Fibroblast of pulmonary artery (primary cell): ENCODE data around the gene PUS7.

Experiments
- DNase-seq: peaks from one replicate; pipeline ENCODE4 v3.0.0-alpha.2; 2010; ENCODE audit warnings: low read depth
- H3K4me3 ChIP-seq: replicated peaks from 2 replicates; pipeline ENCODE4 v1.5.1; 2011; ENCODE audit warnings: low read depth, mild to moderate bottlenecking, control low read depth, low read length, moderate library complexity
- TF ChIP-seq, protein P1 (sequence below): IDR thresholded peaks from 2 replicates; pipeline ENCODE4 v1.5.1; 2011; ENCODE audit warnings: mild to moderate bottlenecking, control low read depth, low read length, inconsistent platforms; ENCODE audit errors: missing control alignments

PUS7 gene

DNA sequence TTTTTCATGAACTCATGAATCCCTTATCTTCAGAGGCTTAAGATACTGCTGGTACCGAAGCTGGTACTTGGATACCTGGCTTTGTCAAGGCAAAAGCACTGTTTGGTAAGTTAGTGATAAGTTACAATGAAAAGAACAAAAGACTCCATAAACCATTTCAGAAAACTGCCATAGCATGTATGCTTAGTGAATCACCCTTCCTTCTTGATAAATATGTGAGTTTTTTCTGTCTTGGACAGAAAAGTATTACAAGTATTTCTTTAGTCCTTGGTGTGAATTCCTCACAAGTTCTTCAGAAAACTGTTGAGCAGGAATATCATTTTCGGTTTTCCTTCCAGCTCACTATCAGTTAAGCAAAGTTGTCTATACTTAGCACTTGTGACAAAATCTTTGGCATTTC is 25.6 kb downstream of the PUS7 start:
- TF ChIP-seq, protein P1, sequence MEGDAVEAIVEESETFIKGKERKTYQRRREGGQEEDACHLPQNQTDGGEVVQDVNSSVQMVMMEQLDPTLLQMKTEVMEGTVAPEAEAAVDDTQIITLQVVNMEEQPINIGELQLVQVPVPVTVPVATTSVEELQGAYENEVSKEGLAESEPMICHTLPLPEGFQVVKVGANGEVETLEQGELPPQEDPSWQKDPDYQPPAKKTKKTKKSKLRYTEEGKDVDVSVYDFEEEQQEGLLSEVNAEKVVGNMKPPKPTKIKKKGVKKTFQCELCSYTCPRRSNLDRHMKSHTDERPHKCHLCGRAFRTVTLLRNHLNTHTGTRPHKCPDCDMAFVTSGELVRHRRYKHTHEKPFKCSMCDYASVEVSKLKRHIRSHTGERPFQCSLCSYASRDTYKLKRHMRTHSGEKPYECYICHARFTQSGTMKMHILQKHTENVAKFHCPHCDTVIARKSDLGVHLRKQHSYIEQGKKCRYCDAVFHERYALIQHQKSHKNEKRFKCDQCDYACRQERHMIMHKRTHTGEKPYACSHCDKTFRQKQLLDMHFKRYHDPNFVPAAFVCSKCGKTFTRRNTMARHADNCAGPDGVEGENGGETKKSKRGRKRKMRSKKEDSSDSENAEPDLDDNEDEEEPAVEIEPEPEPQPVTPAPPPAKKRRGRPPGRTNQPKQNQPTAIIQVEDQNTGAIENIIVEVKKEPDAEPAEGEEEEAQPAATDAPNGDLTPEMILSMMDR, result no peak
- no peak overlapping the region for H3K4me3 ChIP-seq
- peak; percentile 67 for DNase-seq

DNA sequence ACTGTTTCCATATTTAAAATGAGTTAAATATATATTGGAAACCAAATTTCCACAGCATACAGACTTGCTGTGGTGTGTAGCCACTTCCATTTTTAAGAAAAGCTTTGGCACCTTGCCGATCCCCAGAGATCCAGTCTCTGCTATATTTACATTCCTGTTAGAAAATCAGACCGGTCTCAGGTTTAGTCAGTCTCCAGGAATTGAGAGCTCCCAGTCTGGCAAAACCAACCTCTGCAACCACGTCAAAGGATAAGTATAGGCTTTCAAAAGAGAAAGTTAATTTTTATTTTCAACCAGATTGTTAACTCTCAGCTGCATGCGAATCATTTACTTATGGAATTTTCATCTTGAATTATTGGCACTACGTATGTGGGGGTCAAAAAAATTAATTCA is 28.2 kb downstream of the PUS7 start:
- TF ChIP-seq, protein P1, result no peak
- H3K4me3 ChIP-seq, result no peak overlapping the region
- DNase-seq, result peak; percentile 30

DNA sequence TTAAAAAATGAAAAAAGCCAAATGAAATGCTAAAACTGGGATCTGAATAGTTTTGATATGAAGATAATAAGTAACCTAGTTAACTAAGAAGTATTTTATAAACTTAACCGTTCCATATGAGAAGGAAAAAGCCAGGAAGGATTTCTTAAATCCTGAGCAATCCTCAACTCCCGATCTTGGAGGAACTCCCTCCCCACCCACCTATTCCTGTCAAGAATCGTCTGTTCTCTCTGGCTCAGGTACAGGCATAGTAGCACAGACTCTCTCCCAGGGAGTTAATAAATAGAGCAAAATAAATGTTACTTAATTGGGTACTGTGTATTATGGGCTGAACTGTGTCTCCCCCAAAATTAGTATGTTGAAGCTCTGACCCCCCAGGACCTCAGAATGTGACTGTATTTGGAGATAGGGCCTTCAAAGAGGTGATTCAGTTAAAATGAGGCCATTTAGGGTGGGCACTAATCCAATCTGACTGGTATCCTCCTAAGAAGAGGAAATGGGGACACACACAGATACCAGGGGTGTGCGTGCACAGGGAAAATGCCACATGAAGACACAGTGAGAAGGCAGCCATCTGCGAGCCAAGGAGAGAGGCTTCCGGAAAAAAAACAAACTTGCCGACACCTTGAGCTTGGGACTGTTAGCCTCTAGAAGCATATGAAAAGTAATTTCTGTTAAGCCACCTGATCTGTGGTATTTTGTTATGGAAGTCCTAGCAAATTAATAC is 28.7 kb downstream of the PUS7 start:
- no peak overlapping the region for H3K4me3 ChIP-seq
- TF ChIP-seq, protein P1, result no peak
- no peak for DNase-seq

DNA sequence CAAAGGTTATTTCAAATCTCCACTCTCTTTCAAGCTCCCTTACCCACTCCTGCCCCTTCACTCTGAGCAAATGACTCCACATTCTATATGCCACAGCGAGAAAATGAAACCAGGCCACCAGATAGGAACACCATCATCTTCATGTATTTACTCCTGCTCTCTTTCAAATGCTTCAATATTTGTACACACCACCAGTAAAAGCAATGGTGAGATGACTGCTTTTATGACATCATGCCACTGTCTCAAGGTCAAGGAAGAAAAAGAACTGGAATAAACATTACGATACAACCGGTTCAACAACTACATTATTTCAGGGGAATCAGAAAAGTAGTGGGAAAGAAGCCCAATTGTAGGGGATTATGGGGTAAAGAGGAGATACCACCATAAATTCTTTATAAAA is 32.7 kb downstream of the PUS7 start:
- TF ChIP-seq, protein P1, result no peak
- no peak for DNase-seq
- no peak overlapping the region for H3K4me3 ChIP-seq

DNA sequence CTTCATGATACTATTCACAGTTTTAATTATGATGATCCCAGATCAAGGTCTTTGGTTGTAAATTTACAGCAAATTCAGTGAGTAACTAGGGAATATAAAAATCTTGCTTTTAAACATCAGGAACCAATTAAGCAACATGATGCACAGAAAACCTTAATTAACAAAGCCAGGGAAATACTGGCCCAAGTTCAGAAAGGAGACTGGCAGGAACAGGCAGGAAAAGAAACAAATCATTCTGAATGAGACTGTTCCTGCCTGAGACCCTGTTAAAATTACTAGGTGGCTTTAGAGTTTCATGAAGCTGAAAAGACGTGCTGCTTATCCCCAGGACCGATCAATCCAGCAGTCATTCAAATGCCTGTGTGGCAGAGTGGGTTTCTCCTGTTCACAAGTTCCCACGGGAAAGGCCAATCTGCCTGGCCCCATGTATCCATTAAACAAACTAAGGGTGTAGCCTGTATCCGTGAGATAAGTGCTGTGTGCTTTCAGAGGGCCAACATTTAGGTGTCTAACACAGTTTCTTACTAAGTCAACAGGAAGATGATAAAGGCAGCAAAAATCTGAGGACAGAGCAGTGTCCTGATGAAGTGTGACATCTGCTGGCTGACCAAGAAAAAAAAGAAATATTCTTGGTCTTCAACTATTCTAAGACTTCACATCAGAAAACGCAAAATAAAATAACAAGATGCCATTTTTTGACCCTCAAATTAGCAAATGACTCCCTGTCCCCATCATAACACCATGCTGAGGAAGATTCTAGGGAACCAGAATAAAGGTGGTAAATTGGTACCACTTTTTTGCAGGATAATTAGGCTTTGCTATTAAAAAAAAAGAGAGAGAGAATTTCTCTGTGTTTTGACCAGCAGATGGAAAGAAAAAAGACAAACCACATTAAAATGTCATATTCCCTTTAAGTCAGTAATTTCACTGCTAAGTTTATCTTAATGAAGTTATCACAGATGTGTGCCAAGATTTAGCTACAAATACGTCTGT is 34.2 kb downstream of the PUS7 start:
- H3K4me3 ChIP-seq, result no peak overlapping the region
- TF ChIP-seq, protein P1, result peak; percentile 49
- DNase-seq, result peak; percentile 89

DNA sequence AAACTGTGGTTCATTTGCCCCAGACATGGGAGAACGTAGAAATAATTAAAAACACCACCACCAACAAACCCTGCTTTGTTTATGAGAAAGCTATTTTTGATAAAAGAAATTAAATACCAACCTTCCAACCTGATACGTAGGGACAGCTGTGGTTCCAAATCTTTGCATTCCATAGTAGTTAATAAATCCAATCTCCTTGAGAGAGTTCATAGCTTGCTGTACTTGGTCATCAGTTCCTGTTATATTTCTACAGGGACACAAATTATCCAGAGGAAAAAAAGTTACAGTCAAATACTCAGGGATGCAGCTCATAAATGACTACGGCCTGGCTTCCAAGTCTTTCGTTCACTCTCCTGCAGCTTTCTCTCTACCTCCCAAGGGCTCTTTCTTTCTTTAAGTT is 41.1 kb downstream of the PUS7 start:
- H3K4me3 ChIP-seq, result no peak overlapping the region
- no peak for DNase-seq
- TF ChIP-seq, protein P1, result no peak
